ENCODE measurements around the gene TMEM233. TPM values are rescaled to one million over a fixed set of nuclear protein-coding genes. Genes with fewer than 3 reads are reported as not detected.

Gene TMEM233
- total and polyA plus RNA-seq, 9 of the 15 experiments (the other 6 are each of a cell fraction or from before 2014, with no cell fraction given): 0.04 to 0.17 (median 0.07) TPM; not detected in 2

- TF ChIP-seq MBD1 (CRISPR knock-in tag; IDR thresholded peaks at IDR 0.05) (no peak), ZNF76 (CRISPR knock-in tag; IDR thresholded peaks at IDR 0.05; ENCODE audit: borderline replicate concordance) (peak; percentile 32; the same call in 1 of the 2 replicates), ETS1 (conservative IDR thresholded peaks at IDR 0.05; ENCODE audit: control insufficient read depth, low read depth, low read length) (no peak), CHD7 (IDR thresholded peaks at IDR 0.05; ENCODE audit: low read depth, low read length) (no peak), RCOR1 (IDR thresholded peaks at IDR 0.05; ENCODE audit: borderline replicate concordance in 1 of 2, low read depth in 2 of 2, low read length in 2 of 2) (peak; percentile 84 to 99), MEIS2 (IDR thresholded peaks at IDR 0.05; ENCODE audit: partially characterized antibody) (peak; percentile 92), PHB (CRISPR knock-in tag; IDR thresholded peaks at IDR 0.05) (no peak)
These were observed 71.8 kb downstream of the TMEM233 start (continued) for GRCh38 chr12:119665164-119665929.

Data from K562 (cell line).